GM15510 (cell line): Measurements from ENCODE around the gene CANX.
A peak's percentile ranks its signal among the peaks of the same experiment; 100 is the strongest.

Experiments
- POLR2A ChIP-seq: IDR thresholded peaks from 3 replicates; pipeline ENCODE4 v1.6.1; 2011; ENCODE audit warnings: borderline replicate concordance; ENCODE audit not compliant: insufficient read length; ENCODE audit errors: extremely low read depth

Gene CANX

GRCh38 chr5:179724163-179724562 is 25.4 kb downstream of the CANX start:
- TF ChIP-seq POLR2A = no peak

GRCh38 chr5:179727106-179727505 is 28.3 kb downstream of the CANX start:
- TF ChIP-seq POLR2A = no peak

DNA sequence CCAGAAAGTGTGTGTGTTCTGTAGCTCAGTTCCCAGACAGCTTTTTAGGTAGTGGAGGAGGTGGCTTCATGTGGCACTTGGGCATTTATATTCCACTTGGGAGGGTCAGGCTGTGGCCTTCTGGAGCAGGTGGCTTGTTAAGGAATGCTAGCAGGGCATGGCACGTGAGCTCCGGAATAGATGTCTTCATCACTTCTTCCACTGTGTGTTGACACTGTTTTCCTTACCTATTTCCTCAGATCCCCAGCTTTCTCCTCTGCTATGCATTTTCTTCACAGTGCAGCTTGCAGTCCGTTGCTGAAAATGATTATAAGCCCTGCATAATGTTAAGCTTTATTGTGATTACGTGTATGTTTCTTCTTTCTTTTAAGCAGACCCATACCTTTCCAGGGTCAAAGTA is 30.5 kb downstream of the CANX start:
- no peak for TF ChIP-seq POLR2A

DNA sequence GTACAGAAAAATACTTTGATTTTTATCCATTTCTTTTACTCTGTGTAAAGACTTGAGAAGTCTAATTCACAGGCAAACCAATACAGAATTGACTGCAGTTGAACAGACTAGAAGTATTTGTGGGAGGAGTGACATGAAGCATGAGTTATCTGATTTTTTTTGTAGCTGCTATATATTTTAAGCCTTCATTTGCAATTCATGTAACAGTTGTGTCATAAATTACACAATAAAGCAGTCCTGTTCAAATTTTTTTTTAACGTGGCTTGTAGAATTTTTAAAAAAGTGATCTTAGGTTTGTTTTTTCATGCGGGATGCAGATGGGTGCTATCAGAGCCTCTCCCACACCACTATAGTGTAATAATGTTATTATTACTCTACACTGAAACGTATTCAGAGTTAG is 31.0 kb downstream of the CANX start:
- no peak for TF ChIP-seq POLR2A

DNA sequence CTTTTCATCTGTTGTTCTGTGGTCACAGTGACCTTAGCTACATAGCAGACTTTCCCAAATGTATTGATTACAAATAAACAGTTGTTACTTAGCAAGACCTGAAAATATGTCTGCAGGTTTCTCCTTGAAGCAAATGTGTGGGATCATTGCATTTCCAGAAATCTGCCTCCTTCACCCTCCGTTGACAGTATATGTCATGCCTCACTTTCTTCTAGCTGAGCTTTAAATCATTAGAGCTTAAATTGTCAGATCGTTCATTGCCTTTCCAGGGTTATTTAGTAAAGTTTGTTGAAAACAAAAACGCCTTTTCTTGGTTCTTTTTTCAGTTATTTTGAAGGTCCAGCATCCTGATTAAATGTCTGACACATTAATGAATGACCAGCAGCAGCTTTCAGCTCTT is 31.6 kb downstream of the CANX start:
- no peak for TF ChIP-seq POLR2A

GRCh38 chr5:179730852-179731251 is 32.1 kb downstream of the CANX start:
- TF ChIP-seq POLR2A = no peak

DNA sequence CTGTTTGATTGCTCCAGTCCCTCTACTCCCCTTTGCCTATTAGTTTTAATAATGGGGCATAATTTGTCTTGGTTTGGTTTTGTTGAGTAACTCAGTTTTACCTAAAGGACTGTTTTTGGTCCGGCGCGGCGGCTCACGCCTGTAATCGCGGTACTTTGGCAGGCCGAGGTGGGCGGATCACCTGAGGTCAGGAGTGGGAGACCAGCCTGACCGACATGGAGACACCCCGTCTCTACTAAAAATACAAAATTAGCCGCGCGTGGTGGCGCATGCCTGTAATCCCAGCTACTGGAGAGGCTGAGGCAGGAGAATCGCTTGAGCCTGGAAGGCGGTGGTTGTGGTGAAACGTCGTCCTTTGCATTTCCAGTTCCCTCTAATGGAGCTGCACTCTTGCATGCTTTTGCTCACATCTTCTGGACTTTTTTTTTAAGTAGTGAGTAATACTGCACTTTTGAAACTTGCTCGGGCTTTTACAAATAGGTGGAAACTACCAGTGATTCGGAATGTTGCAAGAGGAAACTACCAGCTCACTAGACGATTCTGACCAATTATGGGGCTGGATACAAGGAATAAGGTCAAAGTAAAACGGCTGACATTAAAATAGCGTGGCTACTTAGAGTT is 33.1 kb downstream of the CANX start:
- no peak for TF ChIP-seq POLR2A

DNA sequence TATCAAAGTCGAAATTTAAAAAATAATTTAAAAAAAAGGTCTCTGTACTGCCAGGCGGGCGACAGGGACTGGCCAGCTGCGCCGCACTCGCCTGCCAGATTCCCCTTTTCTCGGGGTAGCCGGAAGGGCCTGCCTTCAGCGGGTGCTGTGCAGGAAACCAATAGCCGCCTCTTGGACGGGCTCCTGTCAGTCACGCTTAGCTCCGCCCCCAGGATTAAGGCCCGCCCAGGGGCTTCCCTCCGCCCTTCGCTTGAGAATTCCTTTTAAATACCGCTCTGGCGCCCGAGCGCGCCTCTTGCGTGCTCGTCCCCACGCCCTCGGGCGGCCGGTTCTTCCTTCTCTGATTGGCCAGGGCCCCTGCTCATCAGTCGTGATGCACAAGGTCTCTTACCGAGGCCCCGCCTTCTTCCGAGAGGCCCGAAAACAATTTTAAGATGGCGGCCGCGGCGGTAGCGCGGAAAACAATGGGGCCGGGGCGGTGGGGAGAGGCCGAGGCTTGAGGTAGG is 33.7 kb downstream of the CANX start, which contains the start of gene MAML1:
MAML1 (plus strand) TSS at position 411 of the 506 bp plus-strand sequence. CDS start 291 bp downstream, outside the sequence.
- TF ChIP-seq POLR2A = peak; percentile 74

- TF ChIP-seq POLR2A = no peak
These were observed 34.4 kb downstream of the CANX start for GRCh38 chr5:179732918-179733771.

- no peak for TF ChIP-seq POLR2A
These were observed 35.0 kb downstream of the CANX start for GRCh38 chr5:179733772-179734126.

GRCh38 chr5:179734536-179735164 is 35.9 kb downstream of the CANX start:
- TF ChIP-seq POLR2A = no peak

GRCh38 chr5:179738742-179739141 is 40.0 kb downstream of the CANX start:
- no peak for TF ChIP-seq POLR2A

- no peak for TF ChIP-seq POLR2A
These were observed 48.1 kb downstream of the CANX start for GRCh38 chr5:179746872-179747271.

- TF ChIP-seq POLR2A = no peak
These were observed 49.0 kb downstream of the CANX start for GRCh38 chr5:179747811-179748210.

DNA sequence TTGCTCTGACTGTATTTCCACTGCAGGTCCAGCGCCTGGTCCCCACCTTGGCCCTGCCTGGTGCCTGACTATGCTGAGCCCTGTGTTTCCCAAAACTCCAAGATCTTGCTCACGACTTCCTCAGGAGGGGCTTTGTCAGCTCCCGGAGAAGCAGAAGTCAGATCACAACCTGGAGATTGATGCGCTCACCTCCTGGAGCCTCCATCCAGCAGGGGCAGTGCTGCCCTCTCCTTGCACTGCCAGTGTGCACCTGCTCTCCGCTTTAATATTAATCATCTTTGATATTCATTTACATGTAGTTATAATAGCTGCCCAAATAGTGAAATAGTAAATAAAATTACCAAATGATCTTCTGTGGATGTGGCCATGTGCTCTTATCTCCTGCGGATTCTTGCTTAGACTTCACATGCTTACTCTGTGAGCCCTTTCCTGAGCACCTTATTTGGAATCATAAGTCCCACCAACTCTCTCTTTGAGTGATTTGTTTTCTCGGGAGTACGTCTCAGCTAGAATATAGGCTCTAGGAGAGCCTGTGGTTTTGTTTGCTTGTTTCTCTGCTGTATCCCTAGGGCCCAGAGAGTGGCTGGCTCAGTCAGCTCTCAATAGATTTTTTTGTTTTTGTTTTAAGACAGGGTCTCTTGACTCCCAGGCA is 51.2 kb downstream of the CANX start:
- TF ChIP-seq POLR2A = no peak
